WI38 (cell line): ENCODE results near the gene MRGPRF.

ENCODE experiments used
- H3K4me3 ChIP-seq: 2 replicates; pipeline ENCODE4 v1.5.1; 2011; ENCODE audit warnings: low read depth, mild to moderate bottlenecking, control low read depth, low read length
- CTCF ChIP-seq: IDR thresholded peaks from 2 replicates; pipeline ENCODE4 v1.5.1; 2012; ENCODE audit warnings: low read depth, mild to moderate bottlenecking, control low read depth, low read length

The MRGPRF gene

GRCh38 chr11:68963779-68964178, 49.3 kb downstream of the MRGPRF start:
- no peak overlapping the region for H3K4me3 ChIP-seq
- no peak for TF ChIP-seq CTCF

GRCh38 chr11:68962527-68963250, 50.4 kb downstream of the MRGPRF start:
- no peak overlapping the region for H3K4me3 ChIP-seq

GRCh38 chr11:68961245-68961644, 51.8 kb downstream of the MRGPRF start:
- no peak for TF ChIP-seq CTCF
- H3K4me3 ChIP-seq, result no peak overlapping the region

More at GRCh38 chr11:68962527-68963250, 50.4 kb downstream of the MRGPRF start:
- TF ChIP-seq CTCF, result no peak

- H3K4me3 ChIP-seq, result no peak overlapping the region
- TF ChIP-seq CTCF, result no peak
Observed at GRCh38 chr11:68960294-68961071, 52.6 kb downstream of the MRGPRF start.

GRCh38 chr11:68959465-68960293, 53.4 kb downstream of the MRGPRF start:
- H3K4me3 ChIP-seq, result no peak overlapping the region
- no peak for TF ChIP-seq CTCF

- no peak overlapping the region for H3K4me3 ChIP-seq
- TF ChIP-seq CTCF, result no peak
Observed at GRCh38 chr11:68958211-68958610, 54.8 kb downstream of the MRGPRF start.
